HepG2 (cell line): Measurements from ENCODE around the gene ICE1. TPM values are rescaled to one million over a fixed set of nuclear protein-coding genes. Genes with fewer than 3 reads are reported as not detected.

ENCODE experiments used
- ATAC-seq: fragments of 200-7000 bp; cut with Tn5 transposase; 3 replicates; pipeline ENCODE4 v1.9.1; 2020; ENCODE audit warnings: mild to moderate bottlenecking, moderate library complexity
- BruUV-seq: library from RNA; stranded (reverse); fragments of 400-500 nt; replicated peaks from 2 replicates; lab custom pipeline; 2021; lab: Mats Ljungman, UMichigan
- CTCF ChIA-PET: fragments of 300-600 bp; formaldehyde crosslinking; extraction: SDS; loops from one replicate; lab custom pipeline; 2021; ENCODE audit warnings: low total read pairs, inconsistent platforms, low intra/inter-chr PET ratio; lab: Yijun Ruan, JAX
- POLR2A ChIA-PET: fragments of 350-600 bp; sonication (Branson Sonifier 250); formaldehyde crosslinking; loops from one replicate; lab custom pipeline; 2020; ENCODE audit warnings: antibody characterized with exemption, inconsistent platforms; lab: Yijun Ruan, JAX
- DNase-seq: peaks from one replicate; pipeline ENCODE4 v3.0.0-alpha.2; 2015; ENCODE audit warnings: low spot score
- FAIRE-seq: peaks from 3 replicates; lab custom pipeline; 2011; peaks lifted over from hg19 to GRCh38; lab: Jason Lieb, UNC
- H2AFZ ChIP-seq: one replicate; pipeline ENCODE4 v1.6.1; 2011; ENCODE audit warnings: low read length, inconsistent platforms
- H3K27ac ChIP-seq: fragments of 300-600 bp; 3 replicates; pipeline ENCODE4 v1.8.0; 2011; ENCODE audit warnings: mixed run types, mild to moderate bottlenecking, mixed read lengths, low read length, inconsistent platforms; ENCODE audit not compliant: insufficient read depth; ENCODE audit errors: extremely low read length
- H3K27me3 ChIP-seq, 2 experiments: fragments of 200-600 bp in 1 of 2; 2 replicates in 1 of 2; 3 replicates in 1 of 2; pipeline versions ENCODE4 v1.6.0 to v1.8.0; 2011; ENCODE audit warnings: low read length in 2 of 2, mild to moderate bottlenecking in 2 of 2, moderate library complexity in 2 of 2, inconsistent platforms in 1 of 2; ENCODE audit not compliant: insufficient read depth in 2 of 2, control insufficient read depth in 1 of 2
- H3K36me3 ChIP-seq, 2 experiments: fragments of 200-600 bp in 1 of 2; replicated peaks in 1 of 2; 2 replicates in 1 of 2; 3 replicates in 1 of 2; pipeline versions ENCODE4 v1.5.1 to v1.8.0; 2011; ENCODE audit warnings: low read length in 2 of 2, inconsistent platforms in 1 of 2; ENCODE audit not compliant: insufficient read depth in 2 of 2, control insufficient read depth in 1 of 2
- H3K4me1 ChIP-seq: 2 replicates; pipeline ENCODE4 v1.5.1; 2012; ENCODE audit warnings: low read length, inconsistent platforms; ENCODE audit not compliant: insufficient read depth
- H3K4me2 ChIP-seq: 2 replicates; pipeline ENCODE4 v1.6.0; 2011; ENCODE audit warnings: low read depth, low read length, inconsistent platforms
- H3K4me3 ChIP-seq, 3 experiments: fragments of 200-600 bp in 1 of 3; sonication (generic), shearing (Covaris generic) in 1 of 3; replicated peaks in 1 of 3; 2 replicates each; pipeline ENCODE4 v1.5.1; 2011 to 2016; ENCODE audit warnings: low read length in 3 of 3, inconsistent platforms in 2 of 3, low read depth in 2 of 3, mild to moderate bottlenecking in 2 of 3, control low read depth in 1 of 3, mixed read lengths in 1 of 3; ENCODE audit not compliant: insufficient read depth in 1 of 3
- H3K79me2 ChIP-seq: one replicate; pipeline ENCODE4 v1.6.1; 2011; ENCODE audit warnings: low read length, inconsistent platforms; ENCODE audit not compliant: insufficient read depth
- H3K9ac ChIP-seq: 2 replicates; pipeline ENCODE4 v1.6.0; 2011; ENCODE audit warnings: mild to moderate bottlenecking, low read depth, low read length, inconsistent platforms; ENCODE audit not compliant: insufficient read depth
- H3K9me3 ChIP-seq: 2 replicates; pipeline ENCODE4 v1.5.1; 2012; ENCODE audit warnings: mild to moderate bottlenecking, low read length
- H4K20me1 ChIP-seq: 2 replicates; pipeline ENCODE4 v1.6.0; 2011; ENCODE audit warnings: inconsistent platforms, mild to moderate bottlenecking, low read length, moderate library complexity; ENCODE audit not compliant: insufficient read depth
- CC2D1A ChIP-seq: sonication (generic); formaldehyde crosslinking; IDR thresholded peaks from 2 replicates; pipeline ENCODE4 v1.8.1; 2023; ENCODE audit warnings: mild to moderate bottlenecking, missing genetic modification reagents
- KMT2B ChIP-seq: IDR thresholded peaks from 2 replicates; pipeline ENCODE4 v1.6.1; 2016; ENCODE audit warnings: missing genetic modification reagents, missing compliant biosample characterization
- NFE2L2 ChIP-seq: fragments of 150-350 bp; IDR thresholded peaks from 2 replicates; pipeline ENCODE4 v1.6.1; 2014; ENCODE audit warnings: low read length
- SCMH1 ChIP-seq: sonication (generic); formaldehyde crosslinking; IDR thresholded peaks from 2 replicates; pipeline ENCODE4 v1.9.0; 2021; ENCODE audit warnings: missing genetic modification reagents, mild to moderate bottlenecking, borderline replicate concordance
- TBL1XR1 ChIP-seq: fragments of 150-350 bp; IDR thresholded peaks from 2 replicates; pipeline ENCODE4 v1.6.1; 2014; ENCODE audit warnings: borderline replicate concordance, low read length; ENCODE audit not compliant: partially characterized antibody
- TBX3 ChIP-seq: fragments of 450-650 bp; IDR thresholded peaks from 2 replicates; pipeline ENCODE4 v1.6.1; 2017; ENCODE audit warnings: antibody characterized with exemption, mild to moderate bottlenecking, inconsistent platforms, borderline replicate concordance
- TCF7L2 ChIP-seq: IDR thresholded peaks from 2 replicates; pipeline ENCODE4 v1.6.1; 2011; ENCODE audit warnings: mild to moderate bottlenecking, low read depth, low read length, moderate library complexity
- TFDP2 ChIP-seq: sonication (generic); formaldehyde crosslinking; IDR thresholded peaks from 2 replicates; pipeline ENCODE4 v1.4.0; 2020; ENCODE audit warnings: missing genetic modification reagents
- THYN1 ChIP-seq: sonication (generic); formaldehyde crosslinking; IDR thresholded peaks from 2 replicates; pipeline ENCODE4 v1.8.1; 2023; ENCODE audit warnings: low read depth, mild to moderate bottlenecking, moderate library complexity, missing genetic modification reagents, borderline replicate concordance
- ZMAT5 ChIP-seq: sonication (generic); formaldehyde crosslinking; IDR thresholded peaks from 2 replicates; pipeline ENCODE4 v1.5.0; 2020; ENCODE audit warnings: mild to moderate bottlenecking, low read depth, missing genetic modification reagents, borderline replicate concordance
- ZNF713 ChIP-seq: sonication (generic); formaldehyde crosslinking; IDR thresholded peaks from 2 replicates; pipeline ENCODE4 v1.4.0; 2020; ENCODE audit warnings: mild to moderate bottlenecking, missing genetic modification reagents
- ZNF775 ChIP-seq: sonication (generic); formaldehyde crosslinking; IDR thresholded peaks from 2 replicates; pipeline ENCODE4 v1.4.0; 2020; ENCODE audit warnings: missing genetic modification reagents, mild to moderate bottlenecking, moderate library complexity, borderline replicate concordance
- ZSCAN22 ChIP-seq: sonication (generic); formaldehyde crosslinking; IDR thresholded peaks from 2 replicates; pipeline ENCODE4 v1.4.0; 2020; ENCODE audit warnings: mild to moderate bottlenecking, missing genetic modification reagents
- WGBS: methylation state at CpG from one replicate; pipeline ENCODE4 v1.1.6; 2017; ENCODE audit warnings: low lambda C conversion rate; 5-methylcytosine and 5-hydroxymethylcytosine counted together
- in situ Hi-C: cut with HindIII; loops from 2 replicates; pipeline ENCODE4 v1.10.0; 2017; ENCODE audit warnings: low pct_unique_long_range_greater_than_20kb; ENCODE audit not compliant: extremely low pct_ligation_motif_present
- intact Hi-C: fragments of 100-400 bp; cut with micrococcal nuclease; formaldehyde crosslinking; loops from one replicate; pipeline ENCODE4 v1.10.0; 2022; ENCODE audit not compliant: unreplicated experiment
- polyA plus RNA-seq, 8 experiments: library from polyadenylated mRNA; depleted of rRNA in 3 of 8; stranded (reverse) in 7 of 8; unstranded in 1 of 8; fragments of >200 nt; fragmentation: Illumina TruSeq in 4 of 8; extraction: Trizol in 4 of 8; gene quantifications; 2 replicates each; pipeline versions ENCODE4 v1.2.1 to v1.2.3, GENCODE V29; 2011 to 2016; ENCODE audit warnings: low read depth in 4 of 8, missing spikeins in 1 of 8, mixed read lengths in 1 of 8; ENCODE audit not compliant: insufficient read depth in 1 of 8
- total RNA-seq, 5 experiments: library from RNA; depleted of rRNA; stranded (reverse); fragments of >200 nt; fragmentation: Illumina TruSeq; extraction: Trizol; gene quantifications; 2 replicates each; pipeline ENCODE4 v1.2.3, GENCODE V29; 2016; ENCODE audit warnings: low read depth in 1 of 5
- TF ChIP-seq, protein P1 (sequence below): sonication (generic); formaldehyde crosslinking; IDR thresholded peaks from 2 replicates; pipeline ENCODE4 v1.4.0; 2020; ENCODE audit warnings: missing genetic modification reagents, borderline replicate concordance

The ICE1 gene
- total and polyA plus RNA-seq, 2 of the 13 experiments (the other 11 are each of a cell fraction or from before 2014, with no cell fraction given) = 9.1 to 27.6 TPM

DNA sequence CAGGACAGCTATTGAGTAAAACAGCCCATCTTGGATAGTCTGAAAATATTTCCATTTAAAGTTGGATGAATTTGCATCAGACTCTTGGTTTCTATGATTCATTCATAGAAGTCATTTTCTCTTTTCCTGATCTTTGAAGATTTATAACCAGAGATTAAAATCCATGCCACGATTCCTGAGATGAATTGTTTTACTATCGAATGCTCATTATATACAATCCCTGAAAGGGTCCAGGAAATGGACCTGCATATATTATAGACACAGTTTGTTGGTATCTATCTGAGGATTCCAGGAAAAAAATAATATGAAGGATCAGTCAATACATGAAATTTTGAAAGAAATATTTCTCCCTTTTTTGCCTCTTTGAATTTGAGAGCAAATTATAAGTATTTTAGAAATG, 99.0 kb downstream of the ICE1 start:
- DNase-seq = no peak
- POLR2A ChIA-PET = no interaction called here
- no peak overlapping the region for H3K27ac ChIP-seq
- H3K9me3 ChIP-seq = no peaks in the 10 kb centered on the region
- no peak for FAIRE-seq
- H3K9ac ChIP-seq = no peak overlapping the region
- no peaks in the 10 kb centered on the region for H3K4me1 ChIP-seq
- no peak for TF ChIP-seq TCF7L2
- ATAC-seq = no peak
- H4K20me1 ChIP-seq = no peaks in the 10 kb centered on the region
- no peaks in the 10 kb centered on the region for H3K36me3 ChIP-seq
- CTCF ChIA-PET = no interaction called here
- WGBS = 24% methylated on average over 2 of the region's 2 CpGs
- H3K79me2 ChIP-seq = no peaks in the 10 kb centered on the region
- no peaks in the 10 kb centered on the region for H3K27me3 ChIP-seq
- no peak overlapping the region for H2AFZ ChIP-seq
- in situ Hi-C loops = no loop called here
- H3K4me2 ChIP-seq = no peak overlapping the region
- intact Hi-C loops = no loop called here
- no peak overlapping the region for H3K4me3 ChIP-seq
- no TSS peak for BruUV-seq

DNA sequence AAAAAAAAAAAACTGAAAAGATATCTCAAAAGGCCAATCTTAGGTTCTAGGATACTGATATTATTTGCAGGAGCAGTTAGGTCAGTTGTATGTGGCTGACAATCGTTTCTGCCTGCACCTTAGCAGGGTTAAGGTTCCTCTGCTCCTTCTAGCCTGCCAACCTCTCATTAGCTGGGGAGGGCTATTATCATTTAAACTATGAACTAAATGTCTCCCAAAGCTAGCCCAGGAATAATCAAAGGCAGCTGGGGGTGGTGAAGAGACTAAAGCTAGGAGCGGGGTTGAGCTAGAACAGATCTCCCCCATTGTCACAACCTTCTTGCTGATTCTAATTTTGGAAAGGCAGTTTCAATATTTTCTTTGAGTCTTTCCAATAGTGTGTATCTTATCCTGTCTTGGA, 99.9 kb downstream of the ICE1 start:
- Histone ChIP-seq H3K9ac (no peak overlapping the region), H3K27me3 (no peaks in the 10 kb centered on the region), H4K20me1 (no peaks in the 10 kb centered on the region), H3K79me2 (no peaks in the 10 kb centered on the region), H3K4me3 (no peak overlapping the region), H3K4me1 (no peaks in the 10 kb centered on the region), H3K4me2 (no peak overlapping the region), H3K9me3 (no peaks in the 10 kb centered on the region), H3K36me3 (no peaks in the 10 kb centered on the region), H2AFZ (no peak overlapping the region), H3K27ac (no peak overlapping the region)
- BruUV-seq = no TSS peak
- WGBS = 19% methylated on average over 2 of the region's 2 CpGs
- no peak for DNase-seq
- ChIA-PET POLR2A (no interaction called here), CTCF (no interaction called here)
- no peak for FAIRE-seq
- in situ Hi-C loops = no loop called here
- intact Hi-C loops = no loop called here
- ATAC-seq = no peak
- TF ChIP-seq THYN1 (CRISPR knock-in tag) (no peak), ZNF713 (CRISPR knock-in tag) (no peak), CC2D1A (no peak), TBL1XR1 (no peak), ZSCAN22 (CRISPR knock-in tag) (no peak), SCMH1 (CRISPR knock-in tag) (no peak), ZMAT5 (CRISPR knock-in tag) (no peak), TBX3 (no peak), KMT2B (CRISPR knock-in tag) (no peak), ZNF775 (no peak), TFDP2 (CRISPR knock-in tag) (no peak), NFE2L2 (no peak)
- TF ChIP-seq, protein P1, sequence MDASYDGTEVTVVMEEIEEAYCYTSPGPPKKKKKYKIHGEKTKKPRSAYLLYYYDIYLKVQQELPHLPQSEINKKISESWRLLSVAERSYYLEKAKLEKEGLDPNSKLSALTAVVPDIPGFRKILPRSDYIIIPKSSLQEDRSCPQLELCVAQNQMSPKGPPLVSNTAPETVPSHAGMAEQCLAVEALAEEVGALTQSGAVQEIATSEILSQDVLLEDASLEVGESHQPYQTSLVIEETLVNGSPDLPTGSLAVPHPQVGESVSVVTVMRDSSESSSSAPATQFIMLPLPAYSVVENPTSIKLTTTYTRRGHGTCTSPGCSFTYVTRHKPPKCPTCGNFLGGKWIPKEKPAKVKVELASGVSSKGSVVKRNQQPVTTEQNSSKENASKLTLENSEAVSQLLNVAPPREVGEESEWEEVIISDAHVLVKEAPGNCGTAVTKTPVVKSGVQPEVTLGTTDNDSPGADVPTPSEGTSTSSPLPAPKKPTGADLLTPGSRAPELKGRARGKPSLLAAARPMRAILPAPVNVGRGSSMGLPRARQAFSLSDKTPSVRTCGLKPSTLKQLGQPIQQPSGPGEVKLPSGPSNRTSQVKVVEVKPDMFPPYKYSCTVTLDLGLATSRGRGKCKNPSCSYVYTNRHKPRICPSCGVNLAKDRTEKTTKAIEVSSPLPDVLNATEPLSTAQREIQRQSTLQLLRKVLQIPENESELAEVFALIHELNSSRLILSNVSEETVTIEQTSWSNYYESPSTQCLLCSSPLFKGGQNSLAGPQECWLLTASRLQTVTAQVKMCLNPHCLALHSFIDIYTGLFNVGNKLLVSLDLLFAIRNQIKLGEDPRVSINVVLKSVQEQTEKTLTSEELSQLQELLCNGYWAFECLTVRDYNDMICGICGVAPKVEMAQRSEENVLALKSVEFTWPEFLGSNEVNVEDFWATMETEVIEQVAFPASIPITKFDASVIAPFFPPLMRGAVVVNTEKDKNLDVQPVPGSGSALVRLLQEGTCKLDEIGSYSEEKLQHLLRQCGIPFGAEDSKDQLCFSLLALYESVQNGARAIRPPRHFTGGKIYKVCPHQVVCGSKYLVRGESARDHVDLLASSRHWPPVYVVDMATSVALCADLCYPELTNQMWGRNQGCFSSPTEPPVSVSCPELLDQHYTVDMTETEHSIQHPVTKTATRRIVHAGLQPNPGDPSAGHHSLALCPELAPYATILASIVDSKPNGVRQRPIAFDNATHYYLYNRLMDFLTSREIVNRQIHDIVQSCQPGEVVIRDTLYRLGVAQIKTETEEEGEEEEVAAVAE (CRISPR knock-in tag) = no peak
